ENCODE results near the gene GABRD.

DNA sequence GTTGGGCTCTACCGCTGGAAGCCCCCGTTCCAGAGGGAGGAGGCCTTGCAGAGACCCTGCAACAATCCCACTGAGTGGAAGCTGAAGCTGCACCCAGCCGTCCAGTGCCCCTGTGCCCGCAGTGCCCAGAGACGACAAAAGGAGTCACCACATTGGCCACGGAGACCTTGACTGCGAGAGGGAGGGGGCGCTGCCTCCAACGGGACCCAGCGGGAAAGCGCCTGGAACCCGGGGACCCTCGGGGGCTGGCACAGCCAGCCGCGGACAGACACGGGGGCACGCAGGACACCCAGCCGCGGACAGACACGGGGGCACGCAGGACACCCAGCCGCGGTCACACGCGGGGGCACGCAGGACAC, 38.0 kb upstream of the GABRD start:
- TF ChIP-seq, protein P1, sequence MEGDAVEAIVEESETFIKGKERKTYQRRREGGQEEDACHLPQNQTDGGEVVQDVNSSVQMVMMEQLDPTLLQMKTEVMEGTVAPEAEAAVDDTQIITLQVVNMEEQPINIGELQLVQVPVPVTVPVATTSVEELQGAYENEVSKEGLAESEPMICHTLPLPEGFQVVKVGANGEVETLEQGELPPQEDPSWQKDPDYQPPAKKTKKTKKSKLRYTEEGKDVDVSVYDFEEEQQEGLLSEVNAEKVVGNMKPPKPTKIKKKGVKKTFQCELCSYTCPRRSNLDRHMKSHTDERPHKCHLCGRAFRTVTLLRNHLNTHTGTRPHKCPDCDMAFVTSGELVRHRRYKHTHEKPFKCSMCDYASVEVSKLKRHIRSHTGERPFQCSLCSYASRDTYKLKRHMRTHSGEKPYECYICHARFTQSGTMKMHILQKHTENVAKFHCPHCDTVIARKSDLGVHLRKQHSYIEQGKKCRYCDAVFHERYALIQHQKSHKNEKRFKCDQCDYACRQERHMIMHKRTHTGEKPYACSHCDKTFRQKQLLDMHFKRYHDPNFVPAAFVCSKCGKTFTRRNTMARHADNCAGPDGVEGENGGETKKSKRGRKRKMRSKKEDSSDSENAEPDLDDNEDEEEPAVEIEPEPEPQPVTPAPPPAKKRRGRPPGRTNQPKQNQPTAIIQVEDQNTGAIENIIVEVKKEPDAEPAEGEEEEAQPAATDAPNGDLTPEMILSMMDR (IDR thresholded peaks at IDR 0.05), result no peak
- TF ChIP-seq POLR2AphosphoS5 (IDR thresholded peaks at IDR 0.05; ENCODE audit: insufficient read depth in 1 of 2, low read depth in 1 of 2), result no peak

All from vagina (tissue), 2 donors.